Parathyroid adenoma (tissue), 2 donors: Measurements from ENCODE around the gene PRIM1.

ENCODE experiments used
- H2AFZ ChIP-seq: fragments of 300-600 bp; sonication (generic); one replicate; pipeline ENCODE4 v1.7.0; 2017; ENCODE audit warnings: antibody characterized with exemption, mild to moderate bottlenecking
- H3K27ac ChIP-seq: fragments of 300-600 bp; sonication (generic); one replicate; pipeline ENCODE4 v1.7.0; 2017
- H3K27me3 ChIP-seq: fragments of 300-600 bp; sonication (generic); one replicate; pipeline ENCODE4 v1.7.0; 2017; ENCODE audit warnings: low read length; ENCODE audit not compliant: control insufficient read depth, insufficient read depth
- H3K36me3 ChIP-seq: fragments of 300-600 bp; sonication (generic); one replicate; pipeline ENCODE4 v1.7.0; 2017; ENCODE audit warnings: low read length; ENCODE audit not compliant: control insufficient read depth, insufficient read depth
- H3K4me1 ChIP-seq: fragments of 300-600 bp; sonication (generic); one replicate; pipeline ENCODE4 v1.7.0; 2017; ENCODE audit warnings: control low read depth
- H3K4me2 ChIP-seq: fragments of 300-600 bp; sonication (generic); one replicate; pipeline ENCODE4 v1.7.0; 2017; ENCODE audit warnings: low read length
- H3K4me3 ChIP-seq: fragments of 300-600 bp; sonication (generic); one replicate; pipeline ENCODE4 v1.7.0; 2017; ENCODE audit warnings: low read depth, low read length
- H3K79me2 ChIP-seq: fragments of 300-600 bp; sonication (generic); one replicate; pipeline ENCODE4 v1.7.0; 2017; ENCODE audit warnings: control low read depth
- H3K9ac ChIP-seq: fragments of 300-600 bp; sonication (generic); one replicate; pipeline ENCODE4 v1.7.0; 2017; ENCODE audit warnings: mild to moderate bottlenecking
- H3K9me3 ChIP-seq: fragments of 300-600 bp; sonication (generic); one replicate; pipeline ENCODE4 v1.7.0; 2017; ENCODE audit warnings: low read length; ENCODE audit not compliant: control insufficient read depth
- CTCF ChIP-seq: fragments of 300-600 bp; sonication (generic); IDR thresholded peaks from one replicate; pipeline ENCODE4 v1.7.0; 2017; ENCODE audit warnings: antibody characterized with exemption, mild to moderate bottlenecking
- donor health status: primary hyperparathyroidism.

The PRIM1 gene

GRCh38 chr12:56720731-56721151, 31.4 kb downstream of the PRIM1 start:
- peaks cover 26% of the 10 kb centered on the region for H3K4me1 ChIP-seq
- H2AFZ ChIP-seq, result no peak overlapping the region
- no peaks in the 10 kb centered on the region for H3K27me3 ChIP-seq
- H3K27ac ChIP-seq, result no peak overlapping the region
- H3K4me3 ChIP-seq, result no peak overlapping the region
- no peaks in the 10 kb centered on the region for H3K9me3 ChIP-seq
- H3K4me2 ChIP-seq, result no peak overlapping the region
- no peak for TF ChIP-seq CTCF
- H3K9ac ChIP-seq, result no peak overlapping the region
- no peaks in the 10 kb centered on the region for H3K36me3 ChIP-seq
- peaks cover 63% of the 10 kb centered on the region for H3K79me2 ChIP-seq

- Histone ChIP-seq H3K9ac (no peak overlapping the region), H3K4me1 (peaks cover 24% of the 10 kb centered on the region), H2AFZ (no peak overlapping the region), H3K9me3 (no peaks in the 10 kb centered on the region), H3K79me2 (peaks cover 53% of the 10 kb centered on the region), H3K36me3 (no peaks in the 10 kb centered on the region), H3K27me3 (no peaks in the 10 kb centered on the region), H3K4me3 (no peak overlapping the region), H3K4me2 (no peak overlapping the region), H3K27ac (no peak overlapping the region)
- TF ChIP-seq CTCF, result no peak
These were observed 33.1 kb downstream of the PRIM1 start for GRCh38 chr12:56719056-56719455.

GRCh38 chr12:56718636-56719035, 33.5 kb downstream of the PRIM1 start:
- H3K36me3 ChIP-seq, result no peaks in the 10 kb centered on the region
- no peak for TF ChIP-seq CTCF
- H3K4me1 ChIP-seq, result peaks cover 24% of the 10 kb centered on the region
- no peaks in the 10 kb centered on the region for H3K27me3 ChIP-seq
- H3K4me2 ChIP-seq, result no peak overlapping the region
- H3K27ac ChIP-seq, result peak overlapping the region; percentile 9
- no peak overlapping the region for H2AFZ ChIP-seq
- no peak overlapping the region for H3K9ac ChIP-seq
- no peaks in the 10 kb centered on the region for H3K9me3 ChIP-seq
- H3K79me2 ChIP-seq, result peaks cover 49% of the 10 kb centered on the region
- no peak overlapping the region for H3K4me3 ChIP-seq

GRCh38 chr12:56718149-56718548, 34.0 kb downstream of the PRIM1 start:
- no peak overlapping the region for H3K4me2 ChIP-seq
- H3K79me2 ChIP-seq, result peaks cover 44% of the 10 kb centered on the region
- no peaks in the 10 kb centered on the region for H3K9me3 ChIP-seq
- no peaks in the 10 kb centered on the region for H3K27me3 ChIP-seq
- H3K36me3 ChIP-seq, result no peaks in the 10 kb centered on the region
- peaks cover 20% of the 10 kb centered on the region for H3K4me1 ChIP-seq
- H3K9ac ChIP-seq, result no peak overlapping the region
- H2AFZ ChIP-seq, result no peak overlapping the region
- TF ChIP-seq CTCF, result no peak
- no peak overlapping the region for H3K27ac ChIP-seq
- H3K4me3 ChIP-seq, result no peak overlapping the region

GRCh38 chr12:56716933-56717880, 34.9 kb downstream of the PRIM1 start:
- H3K27ac ChIP-seq, result no peak overlapping the region
- H3K9me3 ChIP-seq, result no peaks in the 10 kb centered on the region
- no peak overlapping the region for H3K4me3 ChIP-seq
- no peak overlapping the region for H2AFZ ChIP-seq
- no peak overlapping the region for H3K4me2 ChIP-seq
- H3K27me3 ChIP-seq, result no peaks in the 10 kb centered on the region
- peaks cover 34% of the 10 kb centered on the region for H3K79me2 ChIP-seq
- H3K9ac ChIP-seq, result no peak overlapping the region
- TF ChIP-seq CTCF, result no peak
- H3K36me3 ChIP-seq, result no peaks in the 10 kb centered on the region
- peaks cover 10% of the 10 kb centered on the region for H3K4me1 ChIP-seq
